Fibroblast of lung (primary cell): Measurements from ENCODE around the gene BMP6.

ENCODE experiments used
- EZH2 ChIP-seq: IDR thresholded peaks from 2 replicates; pipeline ENCODE4 v1.5.1; 2012; ENCODE audit warnings: low read length, control low read depth, mild to moderate bottlenecking; ENCODE audit errors: missing control alignments
- TF ChIP-seq, protein P1 (sequence below), 2 donors: IDR thresholded peaks in 1 of 2; conservative IDR thresholded peaks in 1 of 2; 1 replicate in 1 of 2; 2 replicates in 1 of 2; pipeline ENCODE4 v1.5.1; 2011 to 2012; ENCODE audit warnings: low read length in 2 of 2, control low read depth in 1 of 2, inconsistent platforms in 1 of 2, low read depth in 1 of 2, mild to moderate bottlenecking in 1 of 2

DNA sequence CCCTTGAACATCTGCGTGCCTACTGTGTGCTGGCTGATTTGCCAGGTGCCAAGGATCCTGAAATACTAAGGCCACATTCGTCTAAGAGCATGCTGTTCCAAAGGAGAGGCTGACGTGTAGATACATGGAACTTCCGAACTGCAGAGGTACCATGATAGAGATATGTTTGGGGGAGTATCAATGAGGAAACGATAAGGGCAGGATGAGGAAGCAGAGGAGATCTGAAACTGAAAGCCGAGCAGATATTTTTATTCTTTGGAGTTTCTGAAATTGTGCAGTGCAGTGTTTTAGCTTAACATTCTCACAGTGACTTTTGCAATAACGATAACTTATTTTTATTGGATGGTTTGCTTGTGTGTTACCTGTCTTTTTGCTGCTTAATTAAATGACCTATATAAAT, 24.3 kb downstream of the BMP6 start:
- TF ChIP-seq, protein P1, sequence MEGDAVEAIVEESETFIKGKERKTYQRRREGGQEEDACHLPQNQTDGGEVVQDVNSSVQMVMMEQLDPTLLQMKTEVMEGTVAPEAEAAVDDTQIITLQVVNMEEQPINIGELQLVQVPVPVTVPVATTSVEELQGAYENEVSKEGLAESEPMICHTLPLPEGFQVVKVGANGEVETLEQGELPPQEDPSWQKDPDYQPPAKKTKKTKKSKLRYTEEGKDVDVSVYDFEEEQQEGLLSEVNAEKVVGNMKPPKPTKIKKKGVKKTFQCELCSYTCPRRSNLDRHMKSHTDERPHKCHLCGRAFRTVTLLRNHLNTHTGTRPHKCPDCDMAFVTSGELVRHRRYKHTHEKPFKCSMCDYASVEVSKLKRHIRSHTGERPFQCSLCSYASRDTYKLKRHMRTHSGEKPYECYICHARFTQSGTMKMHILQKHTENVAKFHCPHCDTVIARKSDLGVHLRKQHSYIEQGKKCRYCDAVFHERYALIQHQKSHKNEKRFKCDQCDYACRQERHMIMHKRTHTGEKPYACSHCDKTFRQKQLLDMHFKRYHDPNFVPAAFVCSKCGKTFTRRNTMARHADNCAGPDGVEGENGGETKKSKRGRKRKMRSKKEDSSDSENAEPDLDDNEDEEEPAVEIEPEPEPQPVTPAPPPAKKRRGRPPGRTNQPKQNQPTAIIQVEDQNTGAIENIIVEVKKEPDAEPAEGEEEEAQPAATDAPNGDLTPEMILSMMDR (conservative IDR thresholded peaks at IDR 0.05 in 1 of 2, IDR thresholded peaks at IDR 0.05 in 1 of 2; ENCODE audit: low read depth in 1 of 2, low read length in 2 of 2), result no peak
- TF ChIP-seq EZH2, result no peak
